Dermis blood vessel endothelial cell (primary cell): Measurements from ENCODE around the gene TRIM52. TPM values are rescaled to one million over a fixed set of nuclear protein-coding genes. Genes with fewer than 3 reads are reported as not detected.

Experiments used
- DNase-seq: peaks from one replicate; pipeline ENCODE4 v3.0.0; 2010
- total RNA-seq: library from RNA; depleted of rRNA; stranded (reverse); fragments of >200 nt; gene quantifications from 2 replicates; pipeline ENCODE4 v1.2.3, GENCODE V29; 2014

The TRIM52 gene
- total RNA-seq, 1 donor from 2014 or later: 8.8 TPM

DNA sequence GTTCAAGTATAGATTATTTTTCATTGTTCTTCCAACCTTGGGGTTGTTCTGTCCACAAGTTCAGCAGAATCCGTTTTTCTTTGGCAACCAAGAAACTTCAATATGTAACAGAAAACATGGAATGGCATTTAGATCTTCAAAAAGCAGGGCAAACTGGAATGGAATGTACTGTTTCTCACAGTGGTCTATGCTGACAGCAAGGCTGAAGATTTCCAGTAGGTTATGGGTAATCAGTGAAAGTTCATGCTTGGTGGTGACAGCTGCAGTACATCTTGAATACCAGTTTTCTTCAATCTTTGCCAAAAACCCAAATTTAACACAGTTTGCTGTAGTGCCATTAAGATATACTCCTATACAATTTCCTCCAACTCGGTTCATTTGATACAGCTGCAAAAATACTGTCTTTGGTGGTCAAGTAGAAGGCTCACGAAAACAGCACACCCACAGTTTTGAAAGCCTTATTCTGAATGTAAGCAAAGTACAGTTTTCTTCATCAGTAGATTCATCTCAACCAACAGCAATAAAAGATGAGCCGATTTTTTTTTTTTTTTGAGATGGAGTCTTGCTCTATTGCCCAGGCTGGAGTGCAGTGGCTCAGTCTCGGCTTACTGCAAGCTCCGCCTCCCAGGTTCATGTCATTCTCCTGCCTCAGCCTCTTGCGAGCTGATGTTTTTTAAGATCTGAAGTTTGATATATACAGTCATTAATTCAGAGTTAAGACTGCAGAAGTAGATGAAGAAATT, 4.9 kb downstream of the TRIM52 start:
- DNase-seq: no peak

DNA sequence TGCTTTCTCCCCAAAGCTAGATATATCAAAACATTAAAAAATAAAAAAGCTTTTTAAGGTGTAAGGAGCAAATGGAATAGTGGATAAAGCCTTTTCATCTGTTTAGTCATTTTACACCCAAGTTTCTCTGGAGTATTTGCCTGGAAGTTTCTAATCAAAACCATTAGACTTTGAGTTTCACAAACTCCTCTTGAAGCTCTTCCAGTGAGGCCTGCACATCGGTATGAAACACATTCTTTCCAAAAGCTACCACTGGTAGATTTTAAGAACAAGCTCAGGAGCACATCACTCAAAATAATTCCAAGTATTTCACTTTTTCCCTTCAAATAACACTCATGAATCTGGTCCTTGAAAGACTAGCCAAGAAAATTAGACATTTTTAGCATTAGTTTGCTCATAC, 5.7 kb downstream of the TRIM52 start:
- DNase-seq: no peak

DNA sequence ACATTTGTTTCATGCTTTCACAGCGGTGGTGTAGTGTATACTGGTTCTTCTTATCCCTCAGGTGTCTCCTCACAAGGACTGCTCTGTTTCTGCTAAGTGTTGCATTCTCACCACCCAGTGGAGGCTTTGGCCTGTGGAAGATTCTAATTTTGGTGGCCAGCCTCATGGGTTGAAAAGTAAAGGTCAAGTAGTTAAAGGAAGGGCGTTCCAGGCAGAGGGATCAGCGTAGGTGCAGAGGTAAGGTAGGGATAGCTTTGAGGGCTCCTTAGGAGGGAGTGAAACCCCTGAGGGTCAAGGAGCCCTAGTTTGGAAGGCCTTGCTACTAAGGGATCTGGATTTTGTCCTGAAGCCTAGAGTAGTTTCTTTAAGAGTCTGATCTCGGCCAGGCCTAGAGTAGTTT, 12.7 kb downstream of the TRIM52 start:
- DNase-seq: no peak

DNA sequence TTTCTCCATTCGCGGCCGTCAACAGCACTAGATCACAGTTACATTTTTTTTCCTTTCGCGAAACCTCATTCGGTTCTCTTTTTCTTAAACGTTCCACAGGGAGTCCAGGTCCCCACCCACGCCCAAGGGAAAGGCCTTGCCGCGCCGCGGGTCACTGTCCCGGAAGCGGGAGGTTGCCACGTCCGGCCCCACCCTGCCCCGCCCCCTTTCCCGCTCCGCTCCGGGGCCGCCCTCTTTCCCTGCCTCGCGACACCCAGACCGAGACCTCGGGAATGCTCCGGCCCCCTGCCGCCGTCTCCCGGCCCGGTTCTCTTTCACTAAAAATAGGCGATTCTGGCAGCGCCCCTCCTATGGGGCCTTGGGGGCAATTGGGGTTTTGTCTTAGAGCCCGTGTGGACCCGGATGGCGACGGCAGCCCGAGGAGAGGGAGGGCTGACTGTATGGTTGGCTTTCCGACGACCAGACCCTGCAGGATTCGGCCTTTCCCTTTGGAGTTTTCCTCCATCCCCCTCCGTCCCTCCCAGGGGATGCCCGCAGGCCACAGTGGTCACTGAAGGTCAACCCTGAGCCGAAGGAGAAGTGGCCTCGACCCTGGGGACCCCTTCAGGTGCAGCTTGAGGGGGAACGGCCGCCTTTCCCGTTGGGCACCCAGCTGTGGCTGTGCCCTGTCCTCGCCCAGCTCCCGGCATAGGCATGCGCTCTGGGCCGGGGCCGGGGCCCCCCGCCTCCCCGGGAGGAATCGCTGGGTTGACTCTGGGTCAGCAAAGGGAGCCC, 14.5 kb downstream of the TRIM52 start:
- DNase-seq: peak; percentile 83

DNA sequence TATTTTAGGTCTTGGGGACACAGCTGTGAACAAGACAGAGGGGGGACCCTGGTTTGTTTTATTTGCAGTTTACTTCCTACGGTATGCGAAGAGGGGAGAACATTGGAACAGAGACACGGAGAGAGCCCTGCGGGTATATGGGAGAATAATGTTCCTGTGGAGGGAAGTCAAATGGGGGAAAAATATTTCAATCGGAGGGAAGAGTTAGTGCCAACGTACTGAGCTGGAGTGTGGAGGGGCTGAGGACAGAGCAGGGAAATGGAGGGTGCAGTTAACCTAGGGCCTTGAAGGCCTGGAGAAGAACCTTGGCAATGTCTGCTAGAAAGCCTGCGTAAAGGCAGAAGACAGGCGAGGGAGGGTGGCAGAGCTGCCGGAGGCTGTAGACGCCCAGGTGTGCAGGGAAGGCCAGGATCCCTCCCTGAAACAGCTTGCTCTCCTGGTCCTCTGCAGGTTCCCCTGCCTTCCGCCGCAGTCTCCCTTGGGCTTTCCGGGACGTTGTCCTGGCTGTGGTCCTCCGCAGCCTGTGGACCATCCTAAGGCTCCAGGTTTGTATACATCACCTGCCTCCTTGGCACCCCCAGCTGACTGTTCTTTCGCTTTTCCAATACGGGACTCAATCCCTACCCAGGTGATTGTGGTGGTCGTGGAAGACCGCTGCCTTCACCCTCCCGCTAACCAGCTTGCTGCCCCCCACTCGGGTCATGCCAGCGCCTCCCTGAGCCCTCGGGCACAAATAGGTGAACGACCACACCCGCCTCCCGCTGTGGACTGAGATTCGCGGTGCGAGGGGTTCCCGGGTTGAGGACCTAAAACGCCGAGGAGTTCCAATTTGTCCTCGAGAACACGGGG, 15.3 kb downstream of the TRIM52 start:
- no peak for DNase-seq

DNA sequence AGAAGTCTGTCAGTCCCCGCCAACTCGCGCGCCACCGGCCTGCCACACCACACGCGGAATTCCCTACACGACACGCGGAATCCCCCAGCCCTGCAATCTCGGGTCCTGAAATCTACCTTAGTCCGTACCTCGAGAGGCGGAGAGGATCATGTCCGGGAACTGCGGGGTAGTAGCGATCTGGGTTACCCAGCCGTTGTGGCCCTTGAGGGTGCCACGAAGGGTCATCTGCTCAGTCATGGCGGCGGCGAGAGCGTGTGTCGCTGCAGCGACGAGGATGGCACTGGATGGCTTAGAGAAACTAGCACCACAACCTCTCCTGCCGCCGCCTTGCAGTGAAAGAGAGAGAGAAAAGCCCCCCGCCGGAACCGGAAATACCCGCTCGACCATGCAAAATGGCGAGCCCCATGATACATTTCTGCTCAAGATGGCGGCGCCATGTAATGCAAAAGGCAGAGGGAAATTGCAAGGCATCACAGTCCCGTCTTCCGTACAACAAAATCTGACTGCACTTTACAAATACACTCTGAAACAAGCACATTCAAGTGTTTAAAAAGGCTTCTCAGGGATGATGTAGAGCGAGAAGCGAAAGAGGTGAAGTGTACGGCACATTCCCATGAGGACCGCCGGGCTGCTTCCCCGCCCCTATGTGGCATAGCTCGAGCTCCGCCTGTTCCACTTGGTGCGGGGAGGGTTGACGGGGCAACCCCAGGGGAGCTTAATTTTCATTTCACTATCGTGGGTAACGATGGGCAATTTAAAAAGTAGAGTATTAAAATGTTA, 17.2 kb downstream of the TRIM52 start, which contains the start of gene RACK1:
TSS of gene RACK1 (minus strand) at position 343 of the 780 bp plus-strand sequence. CDS start at position 237, 106 bp downstream.
- peak; percentile 92 for DNase-seq

DNA sequence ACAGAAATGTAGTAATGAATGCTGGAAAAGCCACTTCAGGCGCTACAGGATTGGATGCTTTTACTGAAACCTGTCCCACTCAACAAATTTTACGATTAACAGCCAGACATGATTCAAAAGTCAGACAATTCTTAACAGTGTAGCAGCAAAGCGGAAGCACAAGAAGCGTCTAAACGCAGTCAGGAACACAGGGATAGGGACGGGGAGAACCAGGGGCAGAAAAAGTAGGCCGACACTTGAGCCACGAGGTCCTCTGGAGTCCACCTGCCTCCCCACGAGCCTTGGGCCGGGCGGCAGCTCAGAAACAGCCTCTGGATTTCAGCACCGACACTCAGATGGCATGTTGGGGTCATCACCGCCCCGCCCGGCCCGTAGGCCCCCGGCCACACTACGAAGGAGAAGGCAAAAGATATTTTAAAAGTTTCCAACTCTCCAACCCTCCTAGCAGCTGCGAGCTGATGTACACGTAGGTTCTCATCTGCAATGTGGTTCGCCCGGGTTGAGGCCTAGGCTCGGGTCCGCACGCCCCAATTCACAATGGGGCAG, 17.9 kb downstream of the TRIM52 start:
- DNase-seq: peak; percentile 47

DNA sequence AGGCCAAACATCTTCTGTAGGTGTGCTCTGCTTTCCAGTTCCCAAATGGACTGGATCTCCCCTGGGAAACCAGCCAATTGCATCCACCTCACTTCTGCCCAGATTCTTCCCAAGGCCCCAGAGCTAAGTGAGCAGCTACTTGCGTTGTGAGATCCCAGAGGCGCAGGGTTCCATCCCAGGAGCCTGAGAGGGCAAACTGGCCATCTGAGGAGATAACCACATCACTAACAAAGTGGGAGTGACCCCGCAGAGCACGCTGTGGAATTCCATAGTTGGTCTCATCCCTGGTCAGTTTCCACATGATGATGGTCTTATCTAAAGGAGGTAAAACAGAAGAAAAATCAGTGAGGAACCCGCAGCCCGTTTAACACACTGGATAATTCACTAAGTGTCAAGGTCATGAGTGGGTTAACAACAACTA, 18.9 kb downstream of the TRIM52 start:
- no peak for DNase-seq

DNA sequence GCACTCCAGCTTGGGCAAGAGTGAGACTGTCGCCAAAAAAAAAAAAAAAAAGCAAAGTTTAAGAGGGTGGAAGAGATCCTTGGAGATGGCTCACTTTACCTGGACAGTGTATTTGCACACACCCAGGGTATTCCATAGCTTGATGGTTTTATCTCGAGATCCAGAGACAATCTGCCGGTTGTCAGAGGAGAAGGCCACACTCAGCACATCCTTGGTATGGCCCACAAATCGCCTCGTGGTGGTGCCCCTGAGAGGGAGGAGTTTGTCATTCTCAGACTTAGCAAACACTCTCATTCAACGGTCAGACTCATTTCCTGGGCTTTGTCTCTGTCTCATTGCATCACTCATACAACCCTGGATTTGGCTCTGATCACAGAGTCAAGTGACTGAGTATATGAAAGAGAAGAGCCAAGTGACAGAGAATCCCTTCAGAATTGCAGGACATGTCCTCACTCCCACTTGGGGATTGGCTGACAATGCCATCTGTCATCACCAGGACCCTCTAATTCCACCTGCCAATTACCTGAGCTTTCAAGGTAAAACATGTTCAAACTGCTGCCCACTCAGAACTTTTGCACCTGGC, 19.5 kb downstream of the TRIM52 start:
- DNase-seq: peak; percentile 88

DNA sequence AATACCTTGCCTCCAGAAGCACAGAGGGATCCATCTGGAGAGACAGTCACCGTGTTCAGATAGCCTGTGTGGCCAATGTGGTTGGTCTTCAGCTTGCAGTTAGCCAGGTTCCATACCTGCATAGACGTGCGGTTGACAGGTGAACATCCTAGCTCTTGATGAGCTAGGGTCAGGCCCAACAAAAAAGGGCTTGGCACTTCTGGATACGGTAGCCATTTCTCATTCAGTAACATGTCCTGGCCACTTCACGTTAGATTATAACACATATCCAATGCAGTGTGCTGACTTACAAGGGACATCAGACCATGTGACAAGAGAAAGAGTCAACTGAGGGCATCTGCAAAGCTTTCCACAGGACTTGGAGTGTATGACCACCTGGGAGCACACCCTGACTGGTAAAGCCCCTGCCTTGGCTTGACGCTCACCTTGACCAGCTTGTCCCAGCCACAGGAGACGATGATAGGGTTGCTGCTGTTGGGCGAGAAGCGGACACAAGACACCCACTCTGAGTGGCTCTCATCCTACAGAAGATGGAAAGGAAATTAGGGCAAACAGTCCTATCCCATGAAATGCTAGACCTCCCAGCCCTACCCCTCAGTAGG, 21.8 kb downstream of the TRIM52 start:
- DNase-seq: no peak

DNA sequence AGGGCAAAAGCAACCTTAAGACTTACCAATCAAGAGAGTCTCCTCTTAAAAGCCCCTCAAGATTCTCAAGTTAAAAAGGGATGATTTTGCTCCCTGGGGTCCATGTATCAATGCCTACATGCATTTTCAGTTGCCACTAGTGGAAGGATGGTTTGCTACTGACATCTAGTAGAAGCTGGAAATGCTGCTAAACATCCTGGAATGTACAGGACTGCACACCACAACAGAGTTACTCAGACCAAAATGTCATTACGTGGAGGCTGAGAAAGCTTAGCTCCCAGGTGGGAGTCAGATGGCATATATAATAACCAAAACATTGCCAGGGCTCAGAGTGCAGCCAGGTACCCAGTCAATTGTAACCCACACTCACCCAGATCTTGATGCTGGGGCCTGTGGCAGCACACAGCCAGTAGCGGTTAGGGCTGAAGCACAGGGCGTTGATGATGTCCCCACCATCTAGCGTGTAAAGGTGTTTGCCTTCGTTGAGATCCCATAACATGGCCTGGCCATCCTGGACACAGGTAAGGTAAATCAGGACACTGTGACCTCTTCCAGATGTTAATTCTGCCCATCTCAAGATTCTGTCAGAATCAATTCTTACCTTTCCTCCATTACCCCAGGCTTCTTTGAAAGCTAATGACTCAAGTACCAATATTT, 23.1 kb downstream of the TRIM52 start:
- no peak for DNase-seq

DNA sequence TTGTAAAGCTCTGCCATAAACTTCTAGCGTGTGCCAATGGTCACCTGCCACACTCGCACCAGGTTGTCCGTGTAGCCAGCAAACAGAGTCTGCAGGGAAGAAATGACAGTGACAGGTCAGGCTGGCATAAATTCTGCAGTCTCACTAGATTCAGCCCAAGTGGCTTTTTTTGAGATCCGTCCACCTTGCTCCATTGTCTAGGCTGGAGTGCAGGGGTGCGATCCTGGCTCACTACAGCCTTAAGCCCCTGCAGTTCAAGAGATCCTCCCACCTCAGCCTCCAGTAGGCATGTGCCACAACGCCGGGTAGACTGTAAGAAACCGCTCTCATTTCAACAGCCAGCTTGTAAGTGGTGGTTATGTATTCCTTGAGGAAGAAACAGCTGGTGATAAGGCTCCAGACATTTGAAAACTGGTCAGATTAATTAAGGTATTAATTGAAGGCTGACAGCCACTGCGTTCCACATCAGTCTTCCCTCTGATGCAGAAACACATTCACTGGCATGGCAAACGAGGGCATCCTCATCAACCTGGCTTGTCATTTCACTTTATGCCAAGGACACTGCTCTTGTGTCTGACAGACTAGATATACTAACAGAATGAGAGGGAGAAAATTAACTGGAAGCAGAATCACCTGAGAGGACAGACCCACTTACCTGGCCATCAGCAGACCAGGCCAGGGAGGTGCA, 23.8 kb downstream of the TRIM52 start:
- no peak for DNase-seq

DNA sequence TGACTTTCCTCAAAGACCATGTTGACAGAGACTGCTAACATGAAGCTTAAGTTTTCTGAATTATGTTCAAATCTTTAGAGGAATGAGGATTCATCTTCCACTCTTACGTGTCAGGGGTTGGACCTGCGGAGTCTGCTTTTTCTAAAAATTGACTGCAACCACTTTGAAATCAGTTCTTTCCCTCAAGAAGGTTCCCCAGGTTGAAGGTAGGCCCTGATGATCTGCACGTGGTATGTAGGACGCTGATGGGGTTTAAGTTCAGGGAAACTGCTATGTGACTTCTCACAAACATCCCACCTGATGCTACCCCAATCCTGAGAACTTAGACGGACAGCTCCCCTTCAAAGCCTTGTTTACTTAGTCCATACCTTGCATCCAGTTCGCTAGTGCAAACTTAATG, 24.5 kb downstream of the TRIM52 start:
- no peak for DNase-seq

DNA sequence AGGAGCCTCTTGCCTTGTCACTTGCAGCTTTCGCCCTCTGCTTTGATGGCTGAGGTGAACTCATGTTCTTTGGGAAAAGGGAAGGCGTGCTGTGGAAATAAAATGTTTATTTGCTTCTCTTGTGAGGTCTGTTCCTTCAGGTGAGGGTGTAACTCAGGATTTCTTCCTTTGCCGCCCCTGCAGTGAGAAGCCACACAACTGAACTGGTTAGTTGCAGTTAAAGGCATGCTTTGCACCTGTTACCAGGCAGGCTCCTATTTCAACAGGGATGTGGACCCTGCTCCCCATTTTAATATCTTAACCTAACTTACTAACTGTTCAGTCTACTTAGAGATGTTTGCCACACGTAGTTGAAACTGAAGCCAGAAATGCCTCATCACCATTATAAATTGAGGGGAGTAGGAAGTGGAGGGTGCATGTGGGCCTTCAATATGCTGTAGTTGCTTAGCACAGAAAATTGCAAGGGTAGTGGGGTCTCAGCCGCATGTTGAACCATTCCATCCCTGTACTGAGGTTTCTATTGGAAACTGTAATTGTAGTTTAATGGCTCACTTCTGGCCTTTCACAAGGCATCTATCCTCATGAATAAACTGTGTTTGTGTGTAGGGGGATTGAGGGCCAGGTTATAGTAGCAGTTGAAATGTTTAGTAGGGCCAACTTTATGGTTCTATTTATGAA, 25.1 kb downstream of the TRIM52 start:
- DNase-seq: no peak

DNA sequence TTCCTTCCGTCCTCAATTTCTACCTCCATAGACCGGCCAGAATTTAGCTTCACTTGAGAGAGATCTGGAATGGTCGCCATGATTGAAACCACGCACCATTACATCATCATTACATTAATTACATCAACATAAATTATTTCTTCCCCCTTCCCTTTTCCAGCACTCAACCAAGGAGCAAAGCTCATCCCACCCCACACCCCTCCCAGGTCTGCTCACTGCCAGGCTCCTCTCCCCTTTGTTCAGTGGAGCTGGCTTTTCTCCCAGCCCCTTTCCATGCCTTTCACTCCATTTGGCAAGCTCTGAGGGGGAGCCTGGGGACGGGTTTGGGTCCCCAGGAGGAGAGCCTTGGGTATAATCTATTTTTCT, 25.6 kb downstream of the TRIM52 start:
- DNase-seq: no peak

DNA sequence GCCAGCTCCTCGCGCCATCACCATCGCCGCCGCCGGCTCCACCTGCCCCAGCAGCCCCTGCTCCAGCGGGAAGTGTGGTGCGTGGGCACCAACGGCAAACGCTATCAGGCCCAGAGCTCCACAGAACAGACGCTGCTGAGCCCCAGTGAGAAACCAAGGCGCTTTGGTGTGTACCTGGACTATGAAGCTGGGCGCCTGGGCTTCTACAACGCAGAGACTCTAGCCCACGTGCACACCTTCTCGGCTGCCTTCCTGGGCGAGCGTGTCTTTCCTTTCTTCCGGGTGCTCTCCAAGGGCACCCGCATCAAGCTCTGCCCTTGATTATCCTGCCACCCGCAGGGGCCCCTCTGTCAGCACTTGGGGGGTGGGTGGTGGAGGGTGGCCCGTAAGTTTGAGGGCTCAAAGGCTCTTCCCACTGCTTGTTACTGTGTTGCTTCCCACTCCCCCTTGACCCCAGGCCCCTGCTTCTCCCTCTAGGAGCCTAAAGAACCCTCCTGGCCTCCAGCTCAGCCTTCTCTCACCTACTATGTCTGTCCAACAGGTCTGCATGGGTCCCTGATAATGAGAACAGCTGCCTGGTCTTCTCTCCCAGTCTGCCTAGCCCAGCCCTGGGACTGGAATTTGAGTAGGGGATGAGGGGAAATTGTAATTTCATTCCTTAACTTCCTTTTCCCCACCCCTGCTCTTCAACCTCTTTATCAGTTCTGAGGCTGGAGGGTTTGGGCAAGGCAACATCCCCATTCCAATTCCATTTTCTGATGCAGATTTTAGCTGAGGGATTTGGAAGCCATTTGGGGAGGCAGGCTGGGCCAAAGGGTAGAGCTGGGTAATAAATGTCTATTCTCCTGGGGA, 26.3 kb downstream of the TRIM52 start:
- no peak for DNase-seq

DNA sequence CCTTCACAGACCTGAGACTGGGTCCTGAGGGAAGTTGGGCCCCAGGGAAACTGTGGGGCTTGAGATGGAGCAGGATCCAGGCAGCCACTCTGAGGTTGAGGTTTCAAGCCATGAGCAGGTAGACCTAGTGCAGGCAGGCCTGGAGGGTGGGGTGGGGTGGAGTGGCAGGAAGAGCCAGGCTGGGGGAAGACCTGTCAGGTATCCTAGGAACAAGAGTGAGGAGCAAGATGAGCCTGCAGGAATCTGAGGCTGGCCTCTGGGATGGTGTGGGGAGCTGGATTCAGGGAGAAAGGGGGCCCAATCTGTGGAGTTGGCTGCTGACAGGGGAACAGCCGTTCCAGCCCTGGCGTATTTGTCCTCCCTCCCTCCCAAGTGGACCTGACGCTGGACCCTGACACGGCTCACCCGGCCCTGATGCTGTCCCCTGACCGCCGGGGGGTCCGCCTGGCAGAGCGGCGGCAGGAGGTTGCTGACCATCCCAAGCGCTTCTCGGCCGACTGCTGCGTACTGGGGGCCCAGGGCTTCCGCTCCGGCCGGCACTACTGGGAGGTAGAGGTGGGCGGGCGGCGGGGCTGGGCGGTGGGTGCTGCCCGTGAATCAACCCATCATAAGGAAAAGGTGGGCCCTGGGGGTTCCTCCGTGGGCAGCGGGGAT, 27.0 kb downstream of the TRIM52 start:
- no peak for DNase-seq
